SH-SY5Y (cell line): ENCODE measurements around the gene EXOC8.

ENCODE experiments used
- GATA2 ChIP-seq: IDR thresholded peaks from 2 replicates; pipeline ENCODE4 v1.6.1; 2011; ENCODE audit warnings: mild to moderate bottlenecking, low read depth, low read length
- GATA3 ChIP-seq: IDR thresholded peaks from 2 replicates; pipeline ENCODE4 v1.6.1; 2011; ENCODE audit warnings: low read depth, mild to moderate bottlenecking, low read length, moderate library complexity

DNA sequence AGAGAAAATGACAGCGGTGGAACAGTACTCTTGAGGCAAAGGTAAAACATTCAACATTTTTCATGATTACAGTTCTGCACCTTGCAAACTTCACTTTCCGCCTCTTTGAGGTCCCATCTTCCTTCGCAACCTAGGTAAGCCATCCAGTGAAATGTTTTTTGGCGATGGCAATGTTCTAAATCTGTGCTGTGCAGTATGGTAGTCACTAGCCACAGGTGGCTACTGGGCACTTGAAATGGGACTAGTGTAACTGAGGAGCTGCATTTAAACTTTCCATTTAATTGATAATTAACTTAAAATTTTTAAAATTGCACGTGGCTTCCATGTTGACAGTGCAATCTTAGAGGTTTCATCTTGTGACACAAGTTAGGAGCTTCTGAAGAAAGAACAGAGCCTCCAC, 13.0 kb downstream of the EXOC8 start:
- TF ChIP-seq GATA2 (no peak), GATA3 (no peak)
